GM19035 (cell line): ENCODE results near the gene CEACAM19.
"Not testable (repeated sequence)": the region's sequence is repeated elsewhere in the genome, so short reads cannot be mapped to it uniquely, and the experiment has no call there.

ENCODE experiments used
- ATAC-seq: cut with Tn5 transposase; IDR thresholded peaks from one replicate; pipeline ENCODE4 v1.9.1; 2021; ENCODE audit not compliant: unreplicated experiment

The CEACAM19 gene

DNA sequence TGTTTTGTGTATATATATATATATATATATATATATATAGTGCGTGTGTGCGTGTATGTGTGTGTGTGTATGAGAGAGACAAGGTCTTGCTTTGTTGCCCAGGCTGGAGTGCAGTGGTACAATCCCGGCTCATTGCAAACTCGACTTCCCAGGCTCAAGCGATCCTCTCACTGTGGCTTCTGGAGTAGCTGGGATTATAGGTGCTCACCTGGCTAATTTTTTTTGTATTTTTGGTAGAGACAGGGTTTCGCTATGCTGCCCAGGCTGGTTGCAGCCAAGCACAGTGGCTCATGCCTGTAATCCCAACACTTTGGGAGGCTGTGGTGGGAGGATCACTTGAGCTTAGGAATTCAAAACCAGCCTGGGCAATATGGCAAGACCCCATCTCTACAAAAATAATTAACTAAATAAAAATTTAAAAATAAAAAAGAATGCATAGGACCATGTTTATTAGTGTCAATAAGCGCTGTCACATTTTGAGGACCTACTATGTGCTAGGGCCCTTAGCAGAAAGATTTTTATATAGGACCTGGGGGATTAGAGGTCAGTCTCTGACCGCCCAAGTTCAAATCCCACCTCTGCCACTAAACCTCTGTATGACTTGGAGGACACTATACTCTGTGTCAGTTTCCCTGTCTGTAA, 25.8 kb upstream of the CEACAM19 start:
- ATAC-seq, result no peak

DNA sequence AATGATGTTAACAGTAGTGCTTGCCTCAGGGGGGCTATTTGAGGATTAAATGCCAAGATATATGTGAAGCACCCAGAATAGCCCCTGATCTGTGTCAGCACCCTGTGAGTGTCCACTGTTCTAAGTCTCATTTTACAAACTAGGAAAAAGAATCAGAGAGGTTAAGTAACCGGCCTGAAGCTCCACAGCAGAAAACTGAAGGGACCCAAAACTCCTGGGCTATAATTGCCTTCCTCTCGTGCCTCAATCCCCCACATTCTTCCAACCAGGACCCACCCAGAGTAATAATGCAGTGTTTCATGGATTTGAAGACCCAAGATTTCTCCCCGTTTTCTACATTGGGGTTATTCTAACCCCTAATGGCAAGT, 25.2 kb upstream of the CEACAM19 start:
- no peak for ATAC-seq

DNA sequence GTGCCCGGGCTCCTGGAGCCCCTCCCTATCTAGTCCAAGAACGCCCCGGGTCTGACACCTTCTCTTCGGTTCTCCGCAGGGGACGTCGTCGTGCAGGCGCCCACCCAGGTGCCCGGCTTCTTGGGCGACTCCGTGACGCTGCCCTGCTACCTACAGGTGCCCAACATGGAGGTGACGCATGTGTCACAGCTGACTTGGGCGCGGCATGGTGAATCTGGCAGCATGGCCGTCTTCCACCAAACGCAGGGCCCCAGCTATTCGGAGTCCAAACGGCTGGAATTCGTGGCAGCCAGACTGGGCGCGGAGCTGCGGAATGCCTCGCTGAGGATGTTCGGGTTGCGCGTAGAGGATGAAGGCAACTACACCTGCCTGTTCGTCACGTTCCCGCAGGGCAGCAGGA, 24.1 kb upstream of the CEACAM19 start:
- ATAC-seq, result no peak

DNA sequence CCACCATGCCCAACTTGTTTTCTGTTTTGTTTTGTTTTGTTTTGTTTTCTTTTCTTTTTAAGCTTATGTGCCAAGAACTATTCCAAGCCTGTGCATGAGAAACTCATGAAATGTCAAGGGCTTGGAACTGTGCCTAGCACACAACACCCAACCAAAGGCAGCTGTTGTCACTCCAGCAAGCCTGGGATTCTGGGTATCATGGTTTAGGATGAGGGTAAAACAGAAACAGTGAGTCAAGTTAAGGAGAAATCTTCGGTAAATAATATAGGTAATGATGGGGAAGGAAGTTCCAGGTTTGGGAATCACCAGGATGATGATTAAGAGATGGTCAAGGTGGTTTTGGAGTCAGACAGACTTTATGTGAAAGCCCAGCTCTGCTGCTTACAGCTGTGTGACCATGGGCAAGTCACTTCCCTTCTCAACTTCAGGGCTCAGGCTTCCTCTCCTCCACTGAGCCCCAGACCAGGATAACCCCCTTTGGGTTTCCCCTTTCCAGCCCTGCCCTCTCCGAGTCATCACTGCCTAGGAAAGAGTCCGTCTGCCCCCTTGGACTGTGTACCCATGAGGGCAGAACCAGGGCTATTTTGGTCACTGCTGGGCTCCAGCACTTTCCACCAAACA, 22.5 kb upstream of the CEACAM19 start:
- no peak for ATAC-seq

DNA sequence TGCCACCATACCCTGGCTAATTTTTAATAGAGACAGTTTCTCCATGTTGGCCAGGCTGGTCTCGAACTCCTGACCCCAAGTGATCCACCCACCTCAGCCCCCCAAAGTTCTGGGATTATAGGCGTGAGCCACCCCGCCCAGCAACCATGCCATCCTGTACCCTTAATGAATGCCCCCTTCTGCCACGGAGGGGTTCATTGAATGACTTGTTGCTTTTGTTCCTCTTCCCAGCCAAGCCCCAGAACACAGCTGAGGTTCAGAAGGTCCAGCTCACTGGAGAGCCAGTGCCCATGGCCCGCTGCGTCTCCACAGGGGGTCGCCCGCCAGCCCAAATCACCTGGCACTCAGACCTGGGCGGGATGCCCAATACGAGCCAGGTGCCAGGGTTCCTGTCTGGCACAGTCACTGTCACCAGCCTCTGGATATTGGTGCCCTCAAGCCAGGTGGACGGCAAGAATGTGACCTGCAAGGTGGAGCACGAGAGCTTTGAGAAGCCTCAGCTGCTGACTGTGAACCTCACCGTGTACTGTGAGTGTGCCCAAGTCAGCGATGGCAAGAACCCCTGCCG, 21.6 kb upstream of the CEACAM19 start:
- no peak for ATAC-seq

DNA sequence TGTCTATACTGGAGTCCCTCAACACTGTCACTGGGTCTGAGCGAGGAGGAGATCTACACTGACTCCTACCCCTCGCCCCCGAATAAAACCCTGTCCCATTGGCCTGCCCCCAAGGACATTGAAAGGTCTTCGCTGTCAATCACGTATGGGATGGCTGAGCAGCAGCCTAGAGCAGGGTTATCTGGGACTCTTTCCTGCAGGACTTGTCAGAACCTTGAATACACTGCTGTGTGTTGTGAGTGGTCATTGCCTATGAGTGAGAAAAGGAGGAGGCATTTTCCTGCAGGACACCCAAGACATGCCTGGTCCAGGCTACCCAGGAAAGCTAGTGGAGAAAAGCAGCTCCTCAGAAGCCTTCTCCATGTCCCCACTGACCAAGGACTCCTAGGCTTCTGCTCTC, 17.9 kb upstream of the CEACAM19 start:
- ATAC-seq, result no peak

DNA sequence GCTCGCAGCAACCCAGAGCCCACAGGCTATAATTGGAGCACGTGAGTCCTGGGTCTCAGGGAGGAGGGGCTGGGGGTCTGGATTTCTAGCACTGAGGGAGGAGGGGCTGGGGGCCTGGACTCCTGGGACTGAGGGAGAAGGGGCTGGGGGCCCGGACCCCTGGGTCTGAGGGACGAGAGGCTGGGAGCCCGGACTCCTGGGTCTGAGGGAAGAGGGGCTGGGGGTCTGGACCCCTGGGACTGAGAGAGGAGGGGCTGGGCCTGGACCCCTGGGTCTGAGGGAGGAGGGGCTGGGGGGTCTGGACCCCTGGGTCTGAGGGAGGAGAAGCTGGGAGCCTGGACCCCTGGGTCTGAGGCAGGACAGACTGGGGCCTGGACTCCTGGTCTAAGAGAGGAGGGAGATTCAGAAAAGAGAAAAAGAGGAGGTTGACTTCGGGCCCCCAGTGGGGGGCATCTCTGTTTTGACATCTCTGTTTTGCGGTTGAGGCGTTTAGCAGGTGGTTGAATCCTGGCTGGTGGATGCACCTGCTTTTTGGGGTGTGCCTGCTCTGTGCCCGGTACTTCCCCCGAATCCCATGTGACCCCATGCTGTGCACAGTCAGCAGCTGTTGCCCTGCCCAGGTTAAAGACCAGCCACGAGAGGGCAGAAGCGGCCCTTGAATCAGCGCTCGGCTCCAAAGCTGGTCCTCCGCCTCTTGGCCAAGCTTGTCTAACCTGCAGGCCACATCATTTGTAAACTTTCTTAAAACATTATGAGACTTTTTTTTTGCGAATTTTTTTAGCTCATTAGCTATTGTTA, 17.1 kb upstream of the CEACAM19 start:
- peak; percentile 63 for ATAC-seq

DNA sequence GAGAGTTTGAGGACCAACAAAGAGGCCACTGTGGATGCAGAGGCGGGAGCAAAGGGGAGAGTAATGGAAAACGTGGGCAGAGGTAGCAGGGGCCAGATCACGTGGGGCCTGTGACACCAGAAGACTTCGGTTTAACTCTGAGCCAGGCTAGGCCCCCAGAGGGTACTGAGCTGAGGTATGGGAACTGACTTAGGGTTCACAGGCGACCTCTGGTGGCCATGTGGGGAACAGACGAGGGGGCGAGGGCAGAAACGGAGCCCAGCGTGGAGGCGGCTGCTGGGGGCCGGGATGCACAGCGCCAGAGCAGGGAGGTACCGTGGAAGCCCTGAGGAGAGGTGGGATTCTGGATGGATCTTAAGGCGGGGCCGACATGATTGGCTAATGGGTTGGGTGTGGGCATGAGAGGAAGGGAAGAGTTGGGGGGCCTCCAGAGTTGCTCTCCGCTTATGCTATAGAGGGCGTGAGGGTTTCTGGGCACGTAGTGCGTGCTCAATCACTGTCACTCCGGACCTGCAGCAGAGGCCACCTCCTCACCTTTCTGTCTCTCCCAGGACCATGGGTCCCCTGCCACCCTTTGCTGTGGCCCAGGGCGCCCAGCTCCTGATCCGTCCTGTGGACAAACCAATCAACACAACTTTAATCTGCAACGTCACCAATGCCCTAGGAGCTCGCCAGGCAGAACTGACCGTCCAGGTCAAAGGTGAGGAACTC, 13.9 kb upstream of the CEACAM19 start:
- ATAC-seq, result no peak

DNA sequence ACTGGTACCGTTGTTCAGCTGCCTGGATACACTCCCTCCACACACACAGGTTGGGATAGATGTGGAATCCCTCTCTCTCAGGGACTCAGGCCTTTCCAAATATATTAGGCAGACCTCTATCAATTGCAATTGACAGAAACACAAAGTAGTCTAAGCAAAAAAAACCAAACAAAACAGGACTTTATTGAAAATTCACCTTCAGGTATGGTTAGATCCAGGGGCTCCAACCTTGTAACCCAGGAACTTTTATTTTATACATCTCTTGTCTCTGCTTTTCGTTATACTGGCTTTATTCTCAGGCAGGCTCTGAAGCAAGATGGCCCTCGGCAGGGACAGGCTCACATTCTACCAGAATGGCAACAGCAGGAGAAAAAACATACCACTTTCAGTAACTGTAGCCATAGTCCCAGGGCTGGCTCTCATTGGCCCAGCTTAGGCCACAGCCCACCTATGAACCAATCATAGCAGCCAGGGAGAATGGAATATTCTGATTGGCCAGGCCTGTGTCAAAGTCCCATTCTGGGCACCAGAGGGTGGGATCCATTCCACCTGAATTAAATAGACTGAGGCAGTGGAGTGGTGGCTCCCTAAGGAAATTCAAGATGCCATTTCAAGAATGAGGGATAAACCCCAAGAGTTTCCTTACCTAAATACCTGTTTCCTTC, 13.1 kb upstream of the CEACAM19 start:
- ATAC-seq, result no peak

DNA sequence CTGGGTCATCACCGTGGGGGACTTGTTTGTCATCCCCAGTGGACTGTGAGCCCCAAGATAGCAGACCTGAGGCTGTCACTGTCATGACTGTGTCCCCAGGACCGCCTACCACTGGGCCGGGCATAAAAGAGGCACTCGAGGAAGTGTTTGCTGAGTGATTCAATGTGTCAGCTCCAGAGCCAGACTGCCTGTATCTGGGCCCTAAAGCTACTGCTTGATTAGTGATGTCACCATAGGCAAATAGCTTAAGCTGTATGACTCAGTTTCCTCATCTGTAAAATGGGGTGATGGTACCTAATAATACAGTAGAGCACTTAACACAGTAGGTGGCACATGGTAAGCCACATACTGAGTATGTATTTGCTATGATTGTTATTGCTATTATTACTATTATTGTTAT, 11.2 kb upstream of the CEACAM19 start:
- ATAC-seq, result no peak

DNA sequence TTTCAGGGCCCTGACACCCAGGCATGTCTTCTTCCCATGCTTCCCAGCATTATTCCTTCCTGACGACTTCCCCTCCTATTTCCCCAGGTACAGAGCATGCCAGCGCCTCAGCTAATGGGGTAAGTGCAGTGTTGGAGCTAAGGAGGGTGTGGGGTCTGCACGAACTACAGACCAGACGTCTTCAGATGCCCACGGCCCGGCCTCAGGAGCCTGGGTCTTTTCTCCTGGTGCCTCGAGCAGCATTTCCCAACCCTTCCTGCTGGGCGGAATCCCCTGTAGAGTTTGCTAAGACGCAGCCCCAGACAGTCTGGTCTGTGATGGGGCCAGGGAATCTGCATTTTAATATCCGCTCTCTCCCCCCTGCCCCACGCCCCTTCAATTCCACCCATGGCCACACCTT, 10.1 kb upstream of the CEACAM19 start:
- ATAC-seq, result no peak

DNA sequence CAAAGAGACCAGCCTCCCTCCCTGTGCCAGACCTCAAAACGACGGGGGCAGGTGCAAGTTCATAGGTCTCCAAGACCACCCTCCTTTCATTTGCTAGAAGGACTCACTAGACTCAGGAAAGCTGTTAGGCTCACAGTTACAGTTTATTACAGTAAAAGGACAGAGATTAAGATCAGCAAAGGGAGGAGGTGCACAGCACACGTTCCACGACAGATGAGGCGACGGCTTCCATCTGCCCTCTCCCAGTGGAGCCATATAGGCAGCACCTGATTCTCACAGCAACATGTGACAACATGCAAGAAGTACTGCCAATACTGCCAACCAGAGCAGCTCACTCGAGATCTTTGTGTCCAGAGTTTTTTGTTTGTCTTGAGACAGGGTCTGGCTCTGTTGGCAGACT, 9.4 kb upstream of the CEACAM19 start:
- no peak for ATAC-seq

DNA sequence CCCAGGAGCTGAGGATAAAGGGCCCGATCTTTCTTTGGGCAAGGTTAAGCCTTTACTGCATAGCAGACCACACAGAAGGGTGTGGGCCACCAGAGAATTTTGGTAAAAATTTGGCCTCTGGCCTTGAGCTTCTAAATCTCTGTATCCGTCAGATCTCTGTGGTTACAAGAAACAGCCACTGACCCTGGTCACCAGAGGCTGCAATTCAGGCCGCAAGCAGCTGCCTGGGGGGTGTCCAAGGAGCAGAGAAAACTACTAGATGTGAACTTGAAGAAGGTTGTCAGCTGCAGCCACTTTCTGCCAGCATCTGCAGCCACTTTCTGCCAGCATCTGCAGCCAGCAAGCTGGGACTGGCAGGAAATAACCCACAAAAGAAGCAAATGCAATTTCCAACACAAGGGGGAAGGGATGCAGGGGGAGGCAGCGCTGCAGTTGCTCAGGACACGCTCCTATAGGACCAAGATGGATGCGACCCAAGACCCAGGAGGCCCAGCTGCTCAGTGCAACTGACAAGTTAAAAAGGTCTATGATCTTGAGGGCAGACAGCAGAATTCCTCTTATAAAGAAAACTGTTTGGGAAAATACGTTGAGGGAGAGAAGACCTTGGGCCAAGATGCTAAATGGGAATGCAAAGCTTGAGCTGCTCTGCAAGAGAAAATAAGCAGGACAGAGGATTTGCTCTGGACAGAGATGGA, 8.4 kb upstream of the CEACAM19 start:
- no peak for ATAC-seq

DNA sequence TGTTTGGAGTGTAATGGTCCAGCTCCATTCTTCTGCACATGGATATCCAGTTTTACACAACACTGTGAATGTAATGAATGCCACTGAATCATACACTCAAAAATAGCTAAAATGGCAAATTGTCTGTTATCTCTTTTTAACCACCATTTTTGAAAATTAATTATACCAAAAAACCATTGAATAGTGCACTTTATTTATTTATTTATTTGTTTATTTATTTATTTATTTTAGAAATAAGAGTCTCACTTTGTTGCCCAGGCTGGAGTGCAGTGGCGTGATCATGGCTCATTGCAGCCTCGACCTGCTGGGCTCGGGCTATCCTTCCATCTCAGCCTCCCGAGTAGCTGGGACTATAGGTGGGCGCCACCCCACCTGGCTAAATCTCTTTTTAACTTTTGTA, 7.3 kb upstream of the CEACAM19 start:
- no peak for ATAC-seq

DNA sequence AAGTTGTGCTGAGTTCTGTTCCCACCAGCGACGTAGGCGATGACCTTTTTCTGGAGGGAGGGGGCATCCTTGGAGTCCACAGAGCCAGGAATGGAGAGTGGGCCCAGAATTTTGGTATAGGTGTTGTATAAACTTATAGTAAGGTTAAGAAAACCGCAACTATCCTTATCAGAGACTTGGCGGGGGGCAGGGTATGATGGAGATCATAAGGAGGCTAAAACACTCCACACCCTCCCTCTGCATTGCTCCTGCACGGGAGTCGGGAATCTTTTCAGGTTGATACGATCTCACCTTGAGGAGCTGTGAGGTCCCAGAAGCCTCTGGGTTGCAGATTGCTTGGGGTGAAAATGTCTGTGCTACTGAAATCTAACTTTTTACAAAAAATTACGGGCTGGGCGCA, 6.3 kb upstream of the CEACAM19 start:
- ATAC-seq, result no peak

DNA sequence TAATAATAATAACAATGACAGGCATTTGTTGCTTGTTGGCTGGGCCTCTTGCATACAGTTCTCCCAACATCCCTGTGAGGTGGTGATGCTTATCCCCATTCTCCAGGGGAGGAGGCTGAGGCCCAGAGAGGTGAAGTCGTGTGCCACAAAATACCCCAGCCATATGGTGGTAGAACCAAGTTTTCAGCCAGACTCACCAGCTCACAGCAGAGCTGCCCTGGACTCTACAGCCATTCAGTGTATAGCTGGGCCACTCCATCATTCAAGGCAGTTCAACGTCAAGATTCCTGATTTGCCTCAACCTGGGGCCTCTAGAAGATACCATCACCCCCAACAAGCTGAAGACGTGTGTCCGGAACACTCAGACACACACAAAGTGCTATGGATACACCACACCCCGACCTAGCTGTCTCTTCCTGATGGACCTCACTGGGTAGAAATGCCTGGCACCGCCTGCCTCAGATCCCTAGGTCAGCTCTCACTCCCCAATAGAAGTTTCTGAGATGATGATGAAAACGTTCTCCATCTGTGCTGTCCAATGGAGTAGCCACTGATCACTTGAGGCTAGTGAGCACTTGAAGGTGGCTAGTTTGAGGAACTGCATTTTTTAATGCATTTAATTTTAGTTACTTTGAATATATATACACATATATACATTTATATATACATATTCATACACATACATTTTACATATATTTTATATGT, 4.3 kb upstream of the CEACAM19 start:
- ATAC-seq, result no peak

DNA sequence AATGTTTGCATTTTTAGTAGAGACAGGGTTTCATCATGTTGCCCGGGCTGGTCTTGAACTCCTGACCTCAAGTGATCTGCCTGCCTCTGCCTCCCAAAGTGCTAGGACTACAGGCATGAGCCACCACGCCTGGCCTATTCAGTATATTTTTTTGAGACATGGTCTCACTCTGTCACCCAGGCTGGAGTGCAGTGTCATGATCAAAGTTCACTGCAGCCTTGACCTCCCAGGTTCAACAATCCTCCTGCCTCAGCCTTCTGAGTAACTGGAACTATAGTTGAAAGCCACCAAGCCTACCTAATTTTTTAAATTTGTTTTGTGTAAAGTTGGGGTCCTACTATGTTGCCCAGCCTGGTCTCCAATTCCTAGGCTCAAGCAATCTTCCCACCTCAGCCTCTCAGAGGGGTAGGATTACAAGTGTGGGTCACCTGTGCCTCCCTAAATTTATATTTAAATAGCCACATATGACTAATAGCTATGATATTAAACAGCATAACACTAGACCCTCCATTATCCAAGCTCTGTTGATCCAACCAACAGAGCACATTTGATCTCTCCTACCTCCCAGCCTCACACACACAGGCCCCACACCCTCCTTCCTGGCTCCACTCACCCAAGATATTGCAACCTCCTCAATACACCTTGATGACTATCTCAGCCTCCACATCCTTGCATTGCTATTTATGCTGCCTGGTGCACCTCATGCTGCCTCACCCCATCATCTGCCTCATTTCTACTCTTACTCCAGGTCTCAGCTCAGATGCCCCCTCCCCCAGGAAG, 2.1 kb upstream of the CEACAM19 start:
- no peak for ATAC-seq

DNA sequence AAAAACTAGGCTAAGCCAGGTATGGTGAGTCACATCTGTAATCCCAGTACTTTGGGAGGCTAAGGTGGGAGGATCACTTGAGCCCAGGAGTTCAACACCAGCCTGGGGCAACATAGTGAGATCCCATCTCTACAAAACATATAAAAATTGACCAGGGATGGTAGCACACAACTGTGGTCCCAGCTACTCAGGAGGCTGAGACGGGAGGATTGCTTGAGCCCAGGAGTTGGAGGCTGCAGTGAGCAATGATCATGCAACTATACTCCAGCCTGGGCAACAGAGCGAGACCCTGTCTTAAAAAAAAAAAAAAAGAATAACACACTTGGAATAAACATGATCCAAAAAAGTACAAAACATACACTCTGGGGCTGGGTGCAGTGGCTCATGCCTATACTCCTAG, 1.3 kb upstream of the CEACAM19 start:
- ATAC-seq, result not testable (repeated sequence)

DNA sequence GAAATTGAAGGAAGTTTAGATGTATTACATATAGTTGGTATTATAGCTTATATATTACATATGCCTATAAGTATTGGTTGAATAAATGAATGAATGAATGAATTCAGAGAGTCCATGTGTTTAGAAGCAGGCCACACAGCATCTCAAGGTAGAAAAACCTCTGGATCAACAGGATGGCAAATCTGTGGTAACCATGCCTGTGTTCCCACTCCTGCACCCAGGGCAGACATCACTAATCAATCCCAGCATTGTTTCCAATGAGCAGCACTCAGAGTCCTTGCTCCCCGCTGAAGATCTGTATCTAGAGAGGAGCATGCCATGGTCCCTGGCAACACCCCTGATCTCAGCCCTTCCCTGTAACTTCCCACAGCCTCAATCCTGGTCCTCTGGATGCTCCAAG, 944 bp downstream of the CEACAM19 start:
- ATAC-seq, result no peak
